Stimulated activated CD4-positive, alpha-beta T cell treated with anti-CD3 and anti-CD28 coated beads, Interleukin-12 subunit alpha, Interleukin-12 subunit beta, amount 100 ng/mL, for 48 hours (primary cell): Measurements from ENCODE around the gene TCERG1L.
"Not testable (repeated sequence)": the region's sequence is repeated elsewhere in the genome, so short reads cannot be mapped to it uniquely, and the experiment has no call there.

Experiments
- DNase-seq, 3 donors: peaks; one replicate each; pipeline ENCODE4 v3.0.0-alpha.2; 2020; ENCODE audit warnings: low read depth in 2 of 3, low spot score in 1 of 3

Gene TCERG1L, protein sequence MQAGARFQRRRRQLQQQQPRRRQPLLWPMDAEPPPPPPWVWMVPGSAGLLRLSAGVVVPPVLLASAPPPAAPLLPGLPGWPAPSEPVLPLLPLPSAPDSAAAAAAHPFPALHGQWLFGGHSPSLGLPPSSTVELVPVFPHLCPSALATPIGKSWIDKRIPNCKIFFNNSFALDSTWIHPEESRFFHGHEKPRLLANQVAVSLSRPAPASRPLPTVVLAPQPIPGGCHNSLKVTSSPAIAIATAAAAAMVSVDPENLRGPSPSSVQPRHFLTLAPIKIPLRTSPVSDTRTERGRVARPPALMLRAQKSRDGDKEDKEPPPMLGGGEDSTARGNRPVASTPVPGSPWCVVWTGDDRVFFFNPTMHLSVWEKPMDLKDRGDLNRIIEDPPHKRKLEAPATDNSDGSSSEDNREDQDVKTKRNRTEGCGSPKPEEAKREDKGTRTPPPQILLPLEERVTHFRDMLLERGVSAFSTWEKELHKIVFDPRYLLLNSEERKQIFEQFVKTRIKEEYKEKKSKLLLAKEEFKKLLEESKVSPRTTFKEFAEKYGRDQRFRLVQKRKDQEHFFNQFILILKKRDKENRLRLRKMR

DNA sequence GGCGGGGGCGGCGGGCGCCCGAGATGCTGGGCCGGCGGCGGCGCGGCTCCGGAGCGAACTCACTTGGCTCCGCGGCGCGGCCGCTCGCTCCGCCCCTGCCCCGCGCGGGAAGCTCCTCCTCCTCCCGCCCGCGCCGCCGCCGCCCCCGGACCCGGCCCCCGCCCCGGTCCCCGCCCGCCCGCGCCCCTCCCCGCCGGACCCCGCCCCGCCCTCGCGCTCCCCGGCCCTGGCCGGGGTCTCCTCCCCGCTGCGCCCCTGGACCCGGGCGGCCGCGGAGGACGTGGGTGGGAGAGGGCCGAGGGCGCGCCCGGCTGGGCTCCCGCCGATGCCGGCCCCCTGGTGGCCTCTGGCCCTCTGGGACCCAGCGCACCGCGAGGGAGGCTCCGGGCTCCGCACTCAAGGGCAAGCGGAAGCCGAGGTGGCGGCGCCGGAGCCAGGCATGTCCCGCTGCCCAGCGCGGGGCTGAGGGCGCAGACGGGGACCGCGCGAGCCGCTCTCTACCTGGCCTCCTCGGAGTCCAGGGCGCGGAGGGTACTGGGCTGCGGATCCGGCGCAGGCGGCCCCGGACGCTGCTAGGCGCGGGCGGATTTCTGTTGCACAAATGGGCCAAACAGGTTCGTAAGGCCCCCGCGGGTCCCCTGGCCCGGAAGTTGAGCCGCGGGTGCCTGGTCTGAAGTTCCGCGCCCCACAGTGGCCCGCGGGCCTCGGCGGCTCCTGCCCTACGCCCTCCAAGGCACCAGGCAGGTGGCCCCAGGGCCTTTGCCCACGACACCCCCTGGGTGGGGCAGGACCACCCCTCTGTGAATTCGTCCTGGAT lies at the start of gene TCERG1L:
TSS of gene TCERG1L (minus strand) at position 61 of the 817 bp plus-strand sequence. CDS start 86 bp downstream, outside the sequence.
- DNase-seq: no peak

DNA sequence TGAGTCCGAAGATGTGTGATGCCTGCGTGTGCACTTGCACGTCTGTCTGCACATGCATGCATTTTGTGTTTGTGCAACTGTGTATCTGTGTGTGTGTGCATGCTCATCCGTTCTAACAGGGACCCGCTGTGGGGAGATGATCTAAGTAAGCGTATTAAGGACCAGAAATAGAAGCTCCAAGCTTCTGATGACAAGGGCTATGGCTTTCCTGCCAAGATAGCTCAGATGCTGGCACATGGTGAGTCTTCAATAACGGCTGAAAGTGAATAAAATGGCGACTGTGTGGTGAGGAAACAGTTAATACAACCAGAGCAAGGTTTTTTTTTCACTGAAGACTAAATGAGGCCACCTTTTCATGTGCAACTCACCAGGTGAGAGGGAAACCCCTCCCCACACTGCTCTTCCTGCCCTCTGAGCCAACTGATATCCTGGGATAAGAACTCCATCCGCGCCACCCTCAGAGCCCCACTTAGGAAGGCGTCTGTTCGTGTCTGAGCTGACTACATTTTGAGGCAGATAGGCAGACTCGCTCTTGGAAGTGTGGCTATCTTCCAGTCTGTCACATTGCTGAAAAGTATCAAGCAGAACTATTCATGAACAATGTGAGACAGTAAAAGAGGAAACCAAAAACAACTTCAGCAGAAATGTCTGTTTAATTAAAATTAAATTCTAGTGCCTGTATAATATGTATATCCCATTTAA lies 47.4 kb upstream of the TCERG1L start:
- no peak for DNase-seq

DNA sequence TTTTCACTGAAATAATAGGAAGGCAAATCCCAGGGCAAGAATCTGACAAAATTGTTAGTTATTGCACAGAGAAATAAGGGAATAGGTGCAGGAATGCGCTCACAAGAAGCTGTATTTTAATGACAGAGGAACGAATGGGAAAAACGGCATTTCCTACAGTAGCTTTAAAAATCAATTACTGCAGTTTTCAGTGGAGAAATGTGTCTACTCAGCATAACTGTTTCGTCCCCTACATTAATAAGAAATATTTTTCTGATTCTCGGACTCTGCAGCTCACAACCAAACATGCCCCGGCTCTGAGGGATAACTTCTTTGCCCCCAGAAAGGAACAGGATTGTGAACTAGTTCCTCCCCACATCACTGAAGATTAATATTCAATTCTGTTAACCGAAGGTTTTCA lies 44.9 kb upstream of the TCERG1L start:
- DNase-seq: no peak

DNA sequence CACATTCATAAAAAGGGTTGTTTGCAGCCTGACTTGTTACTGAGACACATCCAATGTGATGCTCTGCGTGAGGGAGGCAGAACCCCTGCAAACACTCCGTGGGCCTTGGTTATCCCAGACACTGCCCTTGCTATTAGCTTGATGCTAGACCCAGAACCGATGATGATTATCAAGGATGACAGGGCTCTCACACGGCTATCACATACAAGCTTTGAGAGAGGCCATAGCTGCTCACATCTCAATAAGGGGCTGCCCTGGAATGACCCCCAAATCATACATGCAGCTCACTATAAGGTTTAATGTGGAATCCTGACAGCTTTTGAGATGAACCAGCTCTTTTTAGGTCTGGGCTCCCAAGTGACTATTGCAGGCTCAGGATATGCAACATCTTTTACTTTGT lies 44.4 kb upstream of the TCERG1L start:
- no peak for DNase-seq

DNA sequence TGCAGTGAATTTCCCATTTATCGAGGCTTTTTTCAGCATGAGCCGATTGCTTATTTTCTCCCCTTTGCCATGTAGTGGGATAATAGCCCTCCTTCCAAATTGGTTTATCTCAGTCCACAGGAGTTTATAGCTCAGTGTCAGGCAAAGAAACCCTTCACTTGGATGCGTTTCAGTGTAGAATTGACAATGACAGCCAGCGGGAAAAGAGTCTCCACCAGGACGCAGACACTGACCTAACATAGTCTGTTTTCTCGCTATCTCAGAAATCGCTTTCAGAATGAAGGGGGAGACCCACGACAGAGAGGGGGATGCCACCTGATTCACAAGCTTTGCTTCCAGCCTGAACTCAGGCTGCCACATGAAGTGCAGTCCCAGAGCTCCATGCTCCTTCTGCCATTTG lies 43.5 kb upstream of the TCERG1L start:
- no peak for DNase-seq

DNA sequence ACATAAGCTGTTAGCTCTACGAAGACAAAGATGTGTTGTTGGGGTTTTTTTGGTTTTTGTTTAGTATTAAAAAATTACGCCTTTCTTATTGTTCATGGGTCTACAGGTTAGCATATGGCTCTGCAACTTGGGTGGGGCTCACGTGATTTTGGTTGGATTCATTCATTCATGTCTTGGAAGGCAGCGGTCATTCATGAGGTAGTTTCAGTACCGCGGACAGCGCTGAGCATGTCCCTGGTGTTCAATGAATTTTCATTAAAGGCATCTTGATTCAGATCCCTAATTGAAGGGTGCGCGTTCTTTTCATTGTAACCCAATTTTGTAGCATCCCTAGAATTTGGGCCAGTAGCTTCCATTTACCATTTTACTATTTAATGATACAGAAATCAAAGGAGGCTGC lies 42.9 kb upstream of the TCERG1L start:
- no peak for DNase-seq

DNA sequence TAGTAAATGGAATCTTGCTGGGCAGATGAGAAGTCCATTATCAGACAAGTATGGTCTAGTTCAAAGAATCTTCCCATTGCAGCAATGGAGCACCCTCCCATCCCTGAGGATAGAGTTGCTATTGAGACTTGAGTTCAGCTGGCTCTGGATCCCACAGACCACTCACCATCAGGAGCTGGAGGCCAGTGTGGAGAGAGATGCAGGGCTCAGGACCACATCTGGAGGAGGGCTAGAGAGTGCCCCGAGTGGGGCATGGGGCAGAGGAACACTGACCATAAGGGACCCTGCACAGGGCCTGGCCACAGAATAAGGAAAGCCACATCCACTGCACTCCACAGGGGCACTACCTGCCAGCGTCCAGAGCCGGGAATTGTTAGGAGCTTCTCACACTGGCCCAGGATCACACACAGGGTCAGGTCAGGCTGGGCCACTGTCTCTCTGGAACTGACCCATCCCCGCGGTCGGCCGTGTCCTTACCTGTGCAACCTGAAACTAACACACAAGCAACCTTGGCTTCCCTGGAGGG lies 41.3 kb upstream of the TCERG1L start:
- no peak for DNase-seq

DNA sequence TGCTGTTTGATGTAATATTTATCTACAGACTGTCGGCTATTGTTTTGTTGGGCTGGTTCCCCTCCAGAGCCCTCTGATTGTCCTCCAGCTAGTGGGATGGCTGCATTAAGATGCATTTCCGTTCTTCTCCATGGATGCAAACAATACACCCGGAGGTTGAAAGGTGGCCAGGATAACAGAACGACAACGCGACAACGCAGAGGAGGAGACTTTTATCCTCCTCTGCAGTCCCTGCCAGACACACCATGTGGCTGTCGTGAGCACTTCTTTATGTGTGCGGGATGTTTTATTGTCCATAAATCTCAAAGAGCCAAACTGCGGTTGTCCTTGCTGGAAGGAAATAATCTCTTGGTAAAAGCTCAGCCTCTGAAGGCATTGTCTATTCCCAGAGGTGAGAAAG lies 39.1 kb upstream of the TCERG1L start:
- DNase-seq: no peak

DNA sequence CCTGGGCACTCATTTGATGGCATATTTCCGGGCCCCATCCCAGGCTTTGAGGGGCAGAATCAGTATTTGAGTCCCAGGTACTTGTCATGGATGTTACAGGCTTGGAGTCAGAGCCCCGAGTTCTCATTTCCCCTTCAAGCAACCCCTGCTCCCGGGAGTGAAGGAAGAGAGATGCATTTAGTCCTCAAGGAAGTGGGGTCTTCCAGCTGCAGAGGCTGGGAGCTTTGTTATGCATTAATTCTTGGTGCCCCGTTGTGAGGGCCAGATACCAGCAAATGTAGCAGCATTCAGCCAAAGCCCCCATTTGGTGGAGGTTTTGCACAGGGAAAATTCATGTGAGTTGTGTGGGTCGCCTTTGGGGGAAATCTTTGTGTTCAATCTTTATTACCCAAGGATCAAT lies 38.7 kb upstream of the TCERG1L start:
- no peak for DNase-seq

DNA sequence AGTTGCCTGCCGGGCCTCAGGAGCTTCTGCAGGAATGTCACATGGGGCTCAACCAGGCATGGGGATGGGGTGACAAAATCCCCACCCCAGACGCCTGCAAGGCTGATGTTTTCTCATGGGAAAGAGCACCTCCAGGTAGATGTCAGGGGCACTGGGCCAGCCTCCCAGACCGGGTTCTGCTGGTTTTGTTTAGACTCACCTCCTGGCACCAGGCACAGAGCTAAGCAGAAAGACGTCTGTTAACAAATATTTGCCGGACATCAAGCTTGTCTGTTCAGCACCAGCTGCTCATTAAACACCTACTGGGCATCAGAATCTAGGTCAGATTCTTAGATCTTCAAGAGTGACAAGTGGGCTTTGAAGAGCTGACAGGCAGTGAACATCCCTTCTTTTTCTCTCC lies 34.9 kb upstream of the TCERG1L start:
- DNase-seq: no peak

DNA sequence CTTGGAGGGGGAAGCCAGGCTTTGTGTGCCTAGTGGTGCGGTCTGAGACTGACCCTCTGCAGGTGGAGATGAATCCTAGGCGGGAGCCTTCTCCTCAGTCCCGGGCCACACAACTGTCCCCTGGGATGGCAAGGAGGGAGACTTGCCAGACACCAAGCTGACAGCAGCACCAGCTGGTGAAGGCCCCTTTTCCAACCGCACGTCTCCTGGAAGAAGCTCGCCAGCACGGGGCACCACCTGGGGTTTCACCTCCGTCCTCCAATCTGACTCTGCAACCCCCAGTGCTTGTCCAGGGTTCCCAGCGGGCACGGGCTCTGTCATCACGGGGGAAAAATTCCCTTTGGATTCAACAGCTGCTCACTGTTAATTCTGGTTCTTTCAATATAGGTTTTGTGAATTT lies 34.2 kb upstream of the TCERG1L start:
- DNase-seq: no peak

DNA sequence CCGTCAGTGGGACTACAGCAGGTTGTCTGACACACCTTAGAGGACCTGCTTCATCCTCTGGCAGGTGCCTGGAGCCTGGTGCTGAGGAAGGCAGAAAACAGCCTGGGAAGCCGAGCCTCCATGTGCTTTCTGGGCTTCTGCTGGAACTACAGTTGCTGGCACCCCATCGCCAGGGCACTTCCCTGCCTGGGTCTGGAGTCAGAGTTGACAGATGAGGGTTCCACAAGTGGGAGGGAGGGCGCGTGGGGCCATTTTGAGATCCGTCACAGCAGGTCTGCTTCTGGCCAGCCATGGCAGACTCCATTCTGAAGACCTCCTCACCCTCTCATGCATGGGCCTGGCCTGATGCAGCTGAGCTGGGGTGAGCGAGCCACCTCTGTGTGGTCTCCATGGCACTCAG lies 33.2 kb upstream of the TCERG1L start:
- no peak for DNase-seq

DNA sequence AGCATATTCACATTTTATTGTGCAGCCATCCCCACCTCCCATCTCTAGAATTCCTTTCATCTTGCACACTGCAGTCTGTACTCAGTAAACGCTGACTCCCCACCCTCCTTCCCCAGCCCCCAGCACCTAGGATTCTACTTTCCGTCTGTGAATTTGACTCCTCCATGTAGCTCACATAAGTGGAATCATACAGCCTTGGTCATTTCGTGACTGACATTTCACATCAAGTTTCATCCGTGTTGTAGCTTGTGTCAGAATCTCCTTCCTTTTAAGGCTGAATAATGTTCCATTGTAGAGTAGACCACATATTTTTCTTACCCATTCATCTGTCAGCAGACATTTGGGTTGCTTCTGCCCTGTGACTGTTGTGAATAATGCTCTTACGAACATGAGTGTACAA lies 26.2 kb upstream of the TCERG1L start:
- no peak for DNase-seq

DNA sequence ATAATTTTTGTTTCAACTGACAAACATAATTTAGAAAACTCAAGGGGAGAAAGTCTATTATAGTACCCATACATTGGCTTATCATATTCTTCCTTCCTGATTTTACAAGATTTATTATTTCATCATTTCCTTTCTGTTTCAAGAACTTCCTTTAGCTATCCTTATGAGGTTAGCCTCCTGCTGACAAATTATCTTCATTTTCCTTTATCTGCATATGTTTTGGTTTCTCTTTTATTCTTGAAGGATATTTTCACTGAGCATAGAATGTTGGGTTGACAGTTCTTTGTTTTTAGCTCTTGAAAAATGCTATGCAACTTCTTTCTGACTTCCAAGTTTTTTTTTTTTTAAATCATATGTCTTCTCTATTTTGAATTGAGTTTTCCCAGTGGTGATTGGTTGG lies 21.3 kb upstream of the TCERG1L start:
- no peak for DNase-seq

DNA sequence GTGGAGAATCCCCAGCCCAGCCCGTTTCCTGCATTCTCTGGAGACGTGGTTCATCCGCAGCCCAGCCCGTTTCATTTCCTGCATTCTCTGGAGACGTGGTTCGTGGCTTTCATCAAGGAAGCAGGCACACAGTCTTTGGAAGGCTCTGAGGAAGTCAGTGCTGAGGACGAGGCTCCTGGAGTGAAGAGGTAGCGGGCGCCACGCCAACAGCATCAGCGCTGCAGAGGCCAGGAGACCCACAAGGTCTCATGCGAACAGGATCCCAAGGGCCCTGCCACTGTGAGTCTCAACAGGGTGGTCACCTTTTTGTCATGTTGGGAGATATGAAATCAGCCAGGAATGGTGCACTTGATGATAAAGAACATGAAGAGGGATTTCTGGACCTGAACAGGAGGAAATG lies 12.4 kb upstream of the TCERG1L start:
- no peak for DNase-seq

DNA sequence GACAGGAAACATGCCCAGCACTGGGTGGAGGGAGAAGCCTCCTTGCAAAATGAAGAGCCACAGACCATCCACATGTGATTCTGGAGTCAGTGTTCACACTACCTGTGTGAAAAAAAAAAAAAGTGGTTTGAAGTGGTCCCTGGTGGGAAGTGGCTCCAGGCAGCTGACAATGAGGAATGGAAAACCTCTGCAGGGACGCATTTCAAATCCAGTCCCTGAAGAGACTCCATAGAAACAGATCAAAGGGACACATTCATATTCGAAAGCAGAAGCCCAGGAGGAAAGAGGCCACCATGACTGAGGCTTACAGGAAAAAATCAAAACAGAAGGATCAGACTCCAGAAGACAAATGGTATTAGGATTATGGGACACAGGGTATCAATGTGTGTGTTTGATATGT lies 11.5 kb upstream of the TCERG1L start:
- DNase-seq: no peak

DNA sequence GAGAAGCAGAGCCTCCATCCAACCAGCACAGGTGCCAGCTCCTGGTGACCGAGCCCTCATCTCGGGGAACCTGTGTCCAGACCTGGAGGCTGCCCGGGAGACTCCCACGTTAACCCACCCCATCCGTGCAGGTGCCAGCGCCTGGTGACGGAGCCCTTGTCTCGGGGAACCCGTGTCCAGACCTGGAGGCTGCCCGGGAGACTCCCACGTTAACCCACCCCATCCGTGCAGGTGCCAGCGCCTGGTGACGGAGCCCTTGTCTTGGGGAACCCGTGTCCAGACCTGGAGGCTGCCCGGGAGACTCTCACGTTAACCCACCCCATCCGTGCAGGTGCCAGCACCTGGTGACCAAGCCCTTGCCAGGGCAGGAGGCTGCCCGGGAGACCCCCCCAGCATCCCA lies 11.1 kb upstream of the TCERG1L start:
- not testable (repeated sequence) for DNase-seq

DNA sequence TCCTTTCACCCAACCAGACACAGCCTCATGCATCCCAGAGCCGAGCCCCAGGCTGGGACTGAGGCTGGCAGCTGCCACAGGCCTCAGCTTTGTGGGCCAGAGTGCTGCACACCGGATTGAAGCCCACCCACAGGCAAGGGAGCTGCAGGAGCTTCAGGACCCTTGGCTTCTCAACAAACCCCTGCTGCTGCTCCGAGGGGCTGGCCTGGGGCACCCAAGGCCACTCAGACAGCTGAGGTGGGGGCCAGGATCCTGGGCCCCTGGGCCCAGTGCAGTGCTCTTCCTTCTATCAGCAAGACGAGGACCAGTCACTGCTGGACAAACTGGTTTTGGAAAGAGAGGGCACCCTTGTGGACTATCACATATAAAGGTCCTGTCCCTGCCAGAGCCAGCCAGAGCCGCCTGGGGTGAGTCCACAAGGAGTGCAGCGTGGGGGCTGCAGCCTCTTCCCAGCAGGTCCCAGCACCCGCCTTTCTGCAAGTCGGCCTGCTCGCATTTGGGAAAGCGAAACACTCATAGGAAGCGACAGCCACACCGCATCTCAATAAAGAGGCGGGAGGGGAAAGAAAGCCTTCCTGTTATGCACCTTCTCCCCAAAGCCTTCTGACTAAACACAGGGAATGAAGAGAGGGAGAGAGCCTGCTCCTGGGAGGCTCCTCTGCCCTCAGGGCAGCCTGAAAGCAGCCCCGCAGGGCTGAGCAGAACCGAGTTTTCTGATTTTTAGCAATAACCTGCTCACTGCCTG lies 9.5 kb upstream of the TCERG1L start:
- DNase-seq: no peak

DNA sequence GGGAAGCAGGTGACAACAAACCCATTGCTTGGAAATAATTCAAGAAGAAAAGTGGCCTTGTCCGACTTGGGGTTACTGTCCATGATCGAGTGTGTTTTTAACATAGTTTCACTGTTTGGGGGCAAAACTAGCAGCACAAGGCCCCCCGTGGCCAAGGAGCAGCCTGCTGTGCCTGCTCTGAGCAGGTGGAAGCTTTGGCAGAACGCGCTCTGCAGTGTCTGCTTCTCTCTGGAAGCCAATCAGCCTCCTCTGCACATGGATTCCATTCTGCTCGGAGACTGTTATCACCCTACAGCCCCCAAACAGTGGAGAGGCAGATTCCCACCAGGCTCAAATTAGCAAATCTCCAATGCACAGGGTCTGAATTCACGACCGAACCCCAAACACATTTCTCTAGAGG lies 7.3 kb upstream of the TCERG1L start:
- no peak for DNase-seq

DNA sequence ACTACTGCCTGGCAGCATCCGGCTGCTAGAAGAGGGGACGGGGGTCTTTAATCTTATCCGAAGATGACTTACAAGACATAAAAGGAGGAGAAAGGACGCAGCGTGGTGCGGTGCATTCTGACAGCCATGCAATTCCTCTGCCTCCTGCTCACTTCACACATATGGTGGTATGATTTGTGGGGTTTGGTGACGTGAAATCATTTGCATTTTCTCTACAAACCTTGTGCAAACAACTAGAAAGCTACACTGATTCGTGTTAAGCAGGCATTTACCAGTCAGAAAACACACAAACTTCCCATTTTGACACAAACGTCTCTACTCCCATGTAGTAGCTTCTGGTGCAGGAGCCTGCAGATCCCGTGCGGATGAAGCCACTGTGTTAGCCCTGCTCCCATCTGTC lies 6.8 kb upstream of the TCERG1L start:
- DNase-seq: no peak
